ENCODE measurements around the gene ANO8.

ANO8 gene

DNA sequence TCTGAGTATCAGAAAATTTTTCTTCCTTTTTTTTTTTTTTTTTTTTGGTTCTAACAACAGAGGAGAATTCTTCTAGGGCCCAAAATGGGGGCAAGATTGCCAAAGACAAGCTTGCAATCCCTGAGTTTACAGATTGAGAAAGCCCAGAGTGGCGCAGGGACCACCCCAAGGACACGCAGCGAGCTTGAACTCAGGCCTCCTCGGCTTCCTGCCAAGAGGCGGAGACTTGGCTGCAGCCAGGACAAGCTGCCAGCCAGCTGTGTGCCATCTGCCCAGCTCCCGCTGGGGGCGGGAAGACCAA is 29.5 kb downstream of the ANO8 start:
- in situ Hi-C loops (cut with HindIII; ENCODE audit: low sequenced_read_pairs) = no loop called here
- no peak for TF ChIP-seq CTCF (IDR thresholded peaks at IDR 0.05; ENCODE audit: low read depth, low read length)
- DNase-seq (ENCODE audit: low read depth, low spot score) = no peak
- peak overlapping the region; percentile 63 for H3K4me3 ChIP-seq (ENCODE audit: low read depth, low read length)

- H3K4me3 ChIP-seq (ENCODE audit: low read depth, low read length) = no peak overlapping the region
- DNase-seq (ENCODE audit: low read depth, low spot score) = no peak
- in situ Hi-C loops (cut with HindIII; ENCODE audit: low sequenced_read_pairs) = no loop called here
- TF ChIP-seq CTCF (IDR thresholded peaks at IDR 0.05; ENCODE audit: low read depth, low read length) = no peak
Observed at GRCh38 chr19:17304386-17305215, 30.1 kb downstream of the ANO8 start.

- H3K4me3 ChIP-seq (ENCODE audit: low read depth, low read length) = no peak overlapping the region
- no peak for DNase-seq (ENCODE audit: low read depth, low spot score)
- no peak for TF ChIP-seq CTCF (IDR thresholded peaks at IDR 0.05; ENCODE audit: low read depth, low read length)
- in situ Hi-C loops (cut with HindIII; ENCODE audit: low sequenced_read_pairs) = no loop called here
Observed at GRCh38 chr19:17303940-17304267, 30.8 kb downstream of the ANO8 start.

GRCh38 chr19:17303167-17303939 is 31.3 kb downstream of the ANO8 start, which contains the start of gene ABHD8:
ABHD8 (minus strand) TSS chr19:17303425; CDS start chr19:17301616, 1,809 bp downstream.
- DNase-seq (ENCODE audit: low read depth, low spot score) = peak; percentile 95
- peak within 1 kb of the TSS; percentile 69 for H3K4me3 ChIP-seq (ENCODE audit: low read depth, low read length)
- in situ Hi-C loops (cut with HindIII; ENCODE audit: low sequenced_read_pairs) = no loop called here
- peak; percentile 37 for TF ChIP-seq CTCF (IDR thresholded peaks at IDR 0.05; ENCODE audit: low read depth, low read length)

GRCh38 chr19:17302391-17303166 is 32.1 kb downstream of the ANO8 start:
- DNase-seq (ENCODE audit: low read depth, low spot score) = no peak
- in situ Hi-C loops (cut with HindIII; ENCODE audit: low sequenced_read_pairs) = no loop called here
- H3K4me3 ChIP-seq (ENCODE audit: low read depth, low read length) = peak overlapping the region; percentile 69

More at GRCh38 chr19:17302391-17303166, 32.1 kb downstream of the ANO8 start:
- no peak for TF ChIP-seq CTCF (IDR thresholded peaks at IDR 0.05; ENCODE audit: low read depth, low read length)

All from astrocyte of the spinal cord (primary cell).